ENCODE results near the gene TRERF1. TPM values are rescaled to one million over a fixed set of nuclear protein-coding genes. Genes with fewer than 3 reads are reported as not detected.

The TRERF1 gene
- total RNA-seq, 4 donors from 2014 or later: 2.5 to 8.0 (median 3.4) TPM

GRCh38 chr6:42225419-42225818 lies 226.3 kb downstream of the TRERF1 start:
- TF ChIP-seq CTCF (IDR thresholded peaks at IDR 0.05): no peak
- TF ChIP-seq POLR2AphosphoS5 (IDR thresholded peaks at IDR 0.05): no peak
- no peak for TF ChIP-seq POLR2A (IDR thresholded peaks at IDR 0.05)
- TF ChIP-seq EP300 (IDR thresholded peaks at IDR 0.05; ENCODE audit: low read depth): no peak
- H3K4me1 ChIP-seq: peaks cover 0 to 38% (median 23%) of the 10 kb centered on the region in 4 donors
- 58% methylated on average over 4 of the region's 4 CpGs; no CpG with 5 or more reads in 1 of the 2 donors for WGBS, 2 donors (ENCODE audit: low coverage in 1 of 2)
- H3K27ac ChIP-seq: peak overlapping the region; percentile 74 to 80 (median 78)
- H3K4me3 ChIP-seq: no peak overlapping the region
- no peak for DNase-seq
- in situ Hi-C loops (cut with MboI; ENCODE audit: low pct_ligation_motif_present in 1 of 4, low pct_unique_long_range_greater_than_20kb in 1 of 4, low sequenced_read_pairs in 3 of 4): no loop called here
- no peaks in the 10 kb centered on the region for H3K36me3 ChIP-seq
- no peaks in the 10 kb centered on the region for H3K9me3 ChIP-seq
- intact Hi-C loops (cut with DNase I; ENCODE audit: low total_unique reads): no loop called here
- no peaks in the 10 kb centered on the region for H3K27me3 ChIP-seq

- Histone ChIP-seq H3K36me3 (no peaks in the 10 kb centered on the region), H3K4me3 (no peak overlapping the region), H3K27me3 (no peaks in the 10 kb centered on the region), H3K4me1 (peaks cover 0 to 38% (median 23%) of the 10 kb centered on the region in 4 donors), H3K27ac (peak overlapping the region in 2 of 4 donors; percentile 74 to 75), H3K9me3 (no peaks in the 10 kb centered on the region)
- TF ChIP-seq POLR2AphosphoS5 (IDR thresholded peaks at IDR 0.05) (no peak), EP300 (IDR thresholded peaks at IDR 0.05; ENCODE audit: low read depth) (no peak), POLR2A (IDR thresholded peaks at IDR 0.05) (no peak)
- in situ Hi-C loops (cut with MboI; ENCODE audit: low pct_ligation_motif_present in 1 of 4, low pct_unique_long_range_greater_than_20kb in 1 of 4, low sequenced_read_pairs in 3 of 4): no loop called here
- DNase-seq: no peak
- intact Hi-C loops (cut with DNase I; ENCODE audit: low total_unique reads): no loop called here
Observed at GRCh38 chr6:42225029-42225339, 226.7 kb downstream of the TRERF1 start.

- Histone ChIP-seq H3K9me3 (no peaks in the 10 kb centered on the region), H3K27me3 (no peaks in the 10 kb centered on the region), H3K4me3 (no peak overlapping the region), H3K4me1 (peaks cover 0 to 38% (median 23%) of the 10 kb centered on the region in 4 donors), H3K36me3 (no peaks in the 10 kb centered on the region), H3K27ac (peak overlapping the region; percentile 35 to 74 (median 52))
- in situ Hi-C loops (cut with MboI; ENCODE audit: low pct_ligation_motif_present in 1 of 4, low pct_unique_long_range_greater_than_20kb in 1 of 4, low sequenced_read_pairs in 3 of 4) (loop anchor here in 2 of 4 donors (25.0 kb wide), 2 partner anchors 287 to 312 kb away; partner anchors contain the start of genes BYSL (in 1 of the 2), CCND3 (in 1 of the 2) and MED20 (in 1 of the 2)), intact Hi-C loops (cut with DNase I; ENCODE audit: low total_unique reads) (no loop called here)
- TF ChIP-seq POLR2AphosphoS5 (IDR thresholded peaks at IDR 0.05) (peak in 2 of 3 donors; percentile 46 to 68), CTCF (IDR thresholded peaks at IDR 0.05) (no peak)
- WGBS, 2 donors (ENCODE audit: low coverage in 1 of 2): 43 to 47% methylated on average over 12 of the region's 12 CpGs
- no peak for DNase-seq
Observed at GRCh38 chr6:42224222-42225028, 227.3 kb downstream of the TRERF1 start.

- in situ Hi-C loops (cut with MboI; ENCODE audit: low pct_ligation_motif_present in 1 of 4, low pct_unique_long_range_greater_than_20kb in 1 of 4, low sequenced_read_pairs in 3 of 4) (loop anchor here in 2 of 4 donors (25.0 kb wide), 2 partner anchors 285 to 310 kb away; partner anchors contain the start of genes BYSL (in 1 of the 2), CCND3 (in 1 of the 2) and MED20 (in 1 of the 2)), intact Hi-C loops (cut with DNase I; ENCODE audit: low total_unique reads) (no loop called here)
- no peak for TF ChIP-seq POLR2A (IDR thresholded peaks at IDR 0.05)
- no peak for TF ChIP-seq CTCF (IDR thresholded peaks at IDR 0.05)
- no peak for TF ChIP-seq POLR2AphosphoS5 (IDR thresholded peaks at IDR 0.05)
- no peak for TF ChIP-seq EP300 (IDR thresholded peaks at IDR 0.05; ENCODE audit: low read depth)
- Histone ChIP-seq H3K27ac (no peak overlapping the region), H3K4me3 (no peak overlapping the region), H3K27me3 (no peaks in the 10 kb centered on the region), H3K36me3 (no peaks in the 10 kb centered on the region), H3K4me1 (peaks cover 0 to 38% (median 17%) of the 10 kb centered on the region in 4 donors), H3K9me3 (no peaks in the 10 kb centered on the region)
- WGBS, 2 donors (ENCODE audit: low coverage in 1 of 2): 83 to 90% methylated on average over 4 to 7 of the region's 7 CpGs
- no peak for DNase-seq
Observed at GRCh38 chr6:42222448-42222847, 229.3 kb downstream of the TRERF1 start.

All from transverse colon (tissue), 4 donors.